Prostate gland (tissue), 2 donors: ENCODE results near the gene NUBPL.

Source experiments
- CTCF ChIP-seq, 4 experiments: fragments of 200-600 bp in 2 of 4; fragments of 450-650 bp in 2 of 4; sonication (generic) in 2 of 4; IDR thresholded peaks; 1 replicate in 3 of 4; 2 replicates in 1 of 4; pipeline ENCODE4 v1.5.1; 2016 to 2019; ENCODE audit warnings: antibody characterized with exemption in 4 of 4, mild to moderate bottlenecking in 2 of 4, moderate library complexity in 2 of 4
- POLR2A ChIP-seq: fragments of 450-650 bp; IDR thresholded peaks from one replicate; pipeline ENCODE4 v1.6.1; 2016; ENCODE audit warnings: antibody characterized with exemption, mild to moderate bottlenecking
- POLR2AphosphoS5 ChIP-seq: sonication (generic); formaldehyde crosslinking; IDR thresholded peaks from one replicate; pipeline ENCODE4 v1.6.1; 2017; ENCODE audit warnings: antibody characterized with exemption

GRCh38 chr14:31582286-31582691, 21.1 kb downstream of the NUBPL start:
- TF ChIP-seq CTCF (IDR thresholded peaks at IDR 0.05) (no peak), POLR2A (no peak), POLR2AphosphoS5 (no peak)
